Thyroid gland (tissue), 4 donors: ENCODE data around the gene SDHAF1. TPM values are rescaled to one million over a fixed set of nuclear protein-coding genes. Genes with fewer than 3 reads are reported as not detected.
"Not testable (repeated sequence)": the region's sequence is repeated elsewhere in the genome, so short reads cannot be mapped to it uniquely, and the experiment has no call there.

Experiments
- DNase-seq, 2 donors: peaks; one replicate each; pipeline ENCODE4 v3.0.0-alpha.2; 2019
- H3K27ac ChIP-seq, 3 donors: fragments of 200-600 bp; sonication (generic); 1 replicate in 2 of 3; 2 replicates in 1 of 3; pipeline ENCODE4 v1.5.1; 2016 to 2019; ENCODE audit warnings: mild to moderate bottlenecking in 1 of 3, moderate library complexity in 1 of 3
- H3K27me3 ChIP-seq: fragments of 200-600 bp; sonication (generic); one replicate; pipeline ENCODE4 v1.5.1; 2019
- H3K36me3 ChIP-seq, 2 donors: fragments of 200-600 bp; sonication (generic); one replicate each; pipeline ENCODE4 v1.5.1; 2016 to 2019
- H3K4me1 ChIP-seq, 2 donors: fragments of 200-600 bp; sonication (generic); one replicate each; pipeline ENCODE4 v1.5.1; 2017 to 2019
- H3K4me3 ChIP-seq, 3 donors: fragments of 200-600 bp; sonication (generic); replicated peaks in 1 of 3; 1 replicate in 2 of 3; 2 replicates in 1 of 3; pipeline ENCODE4 v1.5.1; 2016; ENCODE audit warnings: mild to moderate bottlenecking in 1 of 3
- H3K9me3 ChIP-seq: fragments of 200-600 bp; sonication (generic); one replicate; pipeline ENCODE4 v1.5.1; 2017
- CTCF ChIP-seq, 6 experiments: fragments of 200-600 bp in 3 of 6; fragments of 450-650 bp in 3 of 6; sonication (generic) in 3 of 6; IDR thresholded peaks; one replicate each; pipeline ENCODE4 v1.5.1; 2016 to 2019; ENCODE audit warnings: antibody characterized with exemption in 6 of 6, mild to moderate bottlenecking in 2 of 6, inconsistent platforms in 1 of 6, moderate library complexity in 1 of 6
- POLR2A ChIP-seq, 2 donors: fragments of 450-650 bp; IDR thresholded peaks; one replicate each; pipeline ENCODE4 v1.6.1; 2017; ENCODE audit warnings: antibody characterized with exemption in 2 of 2, mild to moderate bottlenecking in 2 of 2, moderate library complexity in 1 of 2
- WGBS, 2 donors: methylation state at CpG; one replicate each; pipeline ENCODE4 v1.1.5; 2017; 5-methylcytosine and 5-hydroxymethylcytosine counted together
- intact Hi-C: fragments of 100-400 bp; cut with DNase I; formaldehyde crosslinking; loops from one replicate; pipeline ENCODE4 v1.15.1; 2023
- total RNA-seq, 4 donors: library from RNA; depleted of rRNA; stranded (reverse); fragments of >200 nt; gene quantifications; one replicate each; pipeline ENCODE4 v1.2.3, GENCODE V29; 2016

The SDHAF1 gene
- total RNA-seq, 4 donors from 2014 or later: 51.4 to 96.8 (median 66.7) TPM

GRCh38 chr19:35978832-35979365 is 16.1 kb upstream of the SDHAF1 start:
- no peak for TF ChIP-seq POLR2A (IDR thresholded peaks at IDR 0.05)
- TF ChIP-seq CTCF (IDR thresholded peaks at IDR 0.05): no peak
- H3K4me3 ChIP-seq: no peak overlapping the region
- no peaks in the 10 kb centered on the region for H3K36me3 ChIP-seq
- intact Hi-C loops: no loop called here
- H3K27ac ChIP-seq: no peak overlapping the region
- 54 to 63% methylated on average over 15 to 20 of the region's 20 CpGs for WGBS, 2 donors
- H3K27me3 ChIP-seq: no peaks in the 10 kb centered on the region
- DNase-seq: no peak
- H3K4me1 ChIP-seq: no peaks in the 10 kb centered on the region
- H3K9me3 ChIP-seq: no peaks in the 10 kb centered on the region

- DNase-seq, H3K9me3 ChIP-seq, H3K4me1 ChIP-seq, intact Hi-C loops, H3K27ac ChIP-seq, H3K4me3 ChIP-seq, H3K27me3 ChIP-seq, H3K36me3 ChIP-seq: not testable (repeated sequence)
- 82 to 88% methylated on average over 4 of the region's 4 CpGs for WGBS, 2 donors
These were observed 14.0 kb upstream of the SDHAF1 start for GRCh38 chr19:35980997-35981396.

GRCh38 chr19:35983177-35983576 is 11.8 kb upstream of the SDHAF1 start:
- Histone ChIP-seq H3K36me3 (no peaks in the 10 kb centered on the region), H3K9me3 (no peaks in the 10 kb centered on the region), H3K27ac (no peak overlapping the region), H3K27me3 (peaks cover 18% of the 10 kb centered on the region), H3K4me1 (peaks cover 7 to 8% of the 10 kb centered on the region in 2 donors), H3K4me3 (no peak overlapping the region)
- TF ChIP-seq CTCF (IDR thresholded peaks at IDR 0.05) (no peak), POLR2A (IDR thresholded peaks at IDR 0.05) (no peak)
- no peak for DNase-seq
- 80 to 81% methylated on average over 8 of the region's 8 CpGs for WGBS, 2 donors
- intact Hi-C loops: no loop called here

GRCh38 chr19:35986111-35986510 is 8.9 kb upstream of the SDHAF1 start:
- Histone ChIP-seq H3K27me3 (peaks cover 18% of the 10 kb centered on the region), H3K4me1 (peaks cover 7 to 8% of the 10 kb centered on the region in 2 donors), H3K27ac (no peak overlapping the region), H3K4me3 (no peak overlapping the region), H3K36me3 (no peaks in the 10 kb centered on the region), H3K9me3 (no peaks in the 10 kb centered on the region)
- WGBS, 2 donors: 60 to 84% methylated on average over 2 to 4 of the region's 5 CpGs
- intact Hi-C loops: no loop called here
- DNase-seq: no peak
- TF ChIP-seq POLR2A (IDR thresholded peaks at IDR 0.05) (no peak), CTCF (IDR thresholded peaks at IDR 0.05) (no peak)

- Histone ChIP-seq H3K27me3 (peaks cover 18% of the 10 kb centered on the region), H3K4me1 (peaks cover 7 to 12% of the 10 kb centered on the region in 2 donors), H3K9me3 (no peaks in the 10 kb centered on the region), H3K4me3 (no peak overlapping the region), H3K36me3 (no peaks in the 10 kb centered on the region), H3K27ac (no peak overlapping the region)
- TF ChIP-seq POLR2A (IDR thresholded peaks at IDR 0.05) (no peak), CTCF (IDR thresholded peaks at IDR 0.05) (no peak)
- WGBS, 2 donors: 9 to 10% methylated on average over 44 to 52 of the region's 54 CpGs
- intact Hi-C loops: no loop called here
- DNase-seq: peak; percentile 7 to 26
These were observed 8.1 kb upstream of the SDHAF1 start for GRCh38 chr19:35986664-35987570.
